ENCODE measurements around the gene CNKSR3.

CNKSR3 gene

GRCh38 chr6:154448448-154449096 lies 61.9 kb downstream of the CNKSR3 start:
- ATAC-seq = no peak

GRCh38 chr6:154447954-154448353 lies 62.5 kb downstream of the CNKSR3 start:
- ATAC-seq = no peak

GRCh38 chr6:154446984-154447383 lies 63.5 kb downstream of the CNKSR3 start:
- ATAC-seq = no peak

- no peak for ATAC-seq
Measured at GRCh38 chr6:154445417-154445816, 65.1 kb downstream of the CNKSR3 start.

- ATAC-seq = no peak
Measured at GRCh38 chr6:154441995-154442310, 68.5 kb downstream of the CNKSR3 start.

GRCh38 chr6:154440422-154441043 lies 70.0 kb downstream of the CNKSR3 start:
- ATAC-seq = no peak

- no peak for ATAC-seq
Measured at GRCh38 chr6:154440022-154440421, 70.5 kb downstream of the CNKSR3 start.

GRCh38 chr6:154438882-154439415 lies 71.5 kb downstream of the CNKSR3 start:
- no peak for ATAC-seq

GRCh38 chr6:154435400-154435945 lies 75.0 kb downstream of the CNKSR3 start:
- ATAC-seq = no peak

- ATAC-seq = no peak
Measured at GRCh38 chr6:154434662-154435061, 75.8 kb downstream of the CNKSR3 start.

- ATAC-seq = no peak
Measured at GRCh38 chr6:154433477-154434241, 76.8 kb downstream of the CNKSR3 start.

- no peak for ATAC-seq
Measured at GRCh38 chr6:154432533-154433476, 77.7 kb downstream of the CNKSR3 start.

GRCh38 chr6:154430481-154430919 lies 80.0 kb downstream of the CNKSR3 start:
- no peak for ATAC-seq

GRCh38 chr6:154429711-154430110 lies 80.8 kb downstream of the CNKSR3 start:
- ATAC-seq = no peak

GRCh38 chr6:154428897-154429296 lies 81.6 kb downstream of the CNKSR3 start:
- no peak for ATAC-seq

GRCh38 chr6:154427446-154427845 lies 83.0 kb downstream of the CNKSR3 start:
- no peak for ATAC-seq

GRCh38 chr6:154426997-154427396 lies 83.5 kb downstream of the CNKSR3 start:
- no peak for ATAC-seq

- no peak for ATAC-seq
Measured at GRCh38 chr6:154425034-154425433, 85.5 kb downstream of the CNKSR3 start.

GRCh38 chr6:154414021-154414813 lies 96.3 kb downstream of the CNKSR3 start:
- ATAC-seq = no peak

- ATAC-seq = no peak
Measured at GRCh38 chr6:154412106-154412820, 98.2 kb downstream of the CNKSR3 start.

- ATAC-seq = no peak
Measured at GRCh38 chr6:154411076-154411475, 99.4 kb downstream of the CNKSR3 start.
